Spleen (tissue), 11 donors: ENCODE measurements around the gene ZFYVE27. TPM values are rescaled to one million over a fixed set of nuclear protein-coding genes. Genes with fewer than 3 reads are reported as not detected.

Experiments used
- DNase-seq: peaks from one replicate; pipeline ENCODE4 v3.0.0-alpha.2; 2020
- H3K27ac ChIP-seq, 8 donors: fragments of 200-600 bp; sonication (generic) in 7 of 8; 1 replicate in 4 of 8; 2 replicates in 4 of 8; pipeline versions ENCODE4 v1.5.0 to v1.8.0; 2016 to 2021; ENCODE audit warnings: inconsistent platforms in 4 of 8, mild to moderate bottlenecking in 4 of 8, moderate library complexity in 1 of 8
- H3K27me3 ChIP-seq, 7 donors: fragments of 200-600 bp; sonication (generic) in 6 of 7; replicated peaks in 1 of 7; 1 replicate in 4 of 7; 2 replicates in 3 of 7; pipeline versions ENCODE4 v1.5.0 to v1.8.0; 2016 to 2021; ENCODE audit warnings: inconsistent platforms in 3 of 7, mild to moderate bottlenecking in 1 of 7
- H3K36me3 ChIP-seq, 6 donors: fragments of 200-600 bp; sonication (generic) in 5 of 6; 1 replicate in 4 of 6; 2 replicates in 2 of 6; pipeline versions ENCODE4 v1.5.0 to v1.8.0; 2016 to 2021; ENCODE audit warnings: inconsistent platforms in 2 of 6
- H3K4me1 ChIP-seq, 6 donors: fragments of 200-600 bp; sonication (generic) in 5 of 6; 1 replicate in 3 of 6; 2 replicates in 3 of 6; pipeline versions ENCODE4 v1.5.0 to v1.8.0; 2016 to 2021; ENCODE audit warnings: inconsistent platforms in 3 of 6
- H3K4me3 ChIP-seq, 8 donors: fragments of 200-600 bp; sonication (generic) in 7 of 8; 1 replicate in 4 of 8; 2 replicates in 4 of 8; pipeline versions ENCODE4 v1.5.0 to v1.8.0; 2016 to 2021; ENCODE audit warnings: inconsistent platforms in 4 of 8, mild to moderate bottlenecking in 4 of 8, moderate library complexity in 2 of 8
- H3K9me3 ChIP-seq, 8 donors: fragments of 200-600 bp; sonication (generic) in 7 of 8; 1 replicate in 4 of 8; 2 replicates in 4 of 8; pipeline versions ENCODE4 v1.5.0 to v1.8.0; 2016 to 2021; ENCODE audit warnings: inconsistent platforms in 4 of 8
- CTCF ChIP-seq, 11 experiments: fragments of 200-600 bp in 7 of 11; fragments of 450-650 bp in 4 of 11; sonication (generic) in 4 of 11; IDR thresholded peaks in 8 of 11; conservative IDR thresholded peaks in 3 of 11; 1 replicate in 7 of 11; 2 replicates in 4 of 11; pipeline versions ENCODE4 v1.4.0 to v1.8.0; 2016 to 2021; ENCODE audit warnings: antibody characterized with exemption in 11 of 11, inconsistent platforms in 4 of 11, mild to moderate bottlenecking in 1 of 11
- POLR2A ChIP-seq, 3 donors: fragments of 450-650 bp; IDR thresholded peaks; one replicate each; pipeline ENCODE4 v1.5.1; 2017; ENCODE audit warnings: antibody characterized with exemption in 3 of 3, mild to moderate bottlenecking in 1 of 3
- POLR2AphosphoS5 ChIP-seq, 3 donors: sonication (generic); formaldehyde crosslinking; IDR thresholded peaks; one replicate each; pipeline ENCODE4 v1.5.1; 2017; ENCODE audit warnings: antibody characterized with exemption in 3 of 3
- WGBS, 5 donors: extraction: QIAGEN DNeasy Blood & Tissue Kit in 3 of 5; methylation state at CpG; one replicate each; pipeline versions ENCODE4 v1.1.5 to v1.1.7; 2013 to 2018; 5-methylcytosine and 5-hydroxymethylcytosine counted together
- intact Hi-C: fragments of 100-400 bp; cut with DNase I; formaldehyde crosslinking; loops from one replicate; pipeline ENCODE4 v1.15.0; 2023; ENCODE audit warnings: low total_unique reads
- polyA plus RNA-seq, 3 donors: library from polyadenylated mRNA; stranded (reverse); fragments of 200-250 nt; gene quantifications; one replicate each; pipeline ENCODE4 v1.2.1, GENCODE V29; 2013
- total RNA-seq, 7 donors: library from RNA; depleted of rRNA in 3 of 7; stranded (reverse); fragments of >200 nt in 3 of 7; fragmentation: NEBNext Ultra II Directional in 4 of 7; extraction: Animal tissue kit (Norgen Biotek cat#: 25700) in 4 of 7; gene quantifications; one replicate each; pipeline versions ENCODE4 v1.1.0 to v1.2.1, GENCODE V29; 2016 to 2021
- donor health status: healthy with polysubstance abuse.
- donor health status: DM: no; HTN: no; CAD: no; lungs with moderate emphysema.
- donor health status: DM: no; HTN: no; CAD: no.
- donor health status: Bipolar disorder and iron deficiency.
- donor health status: healthy.
- donor health status: DM: no; HTN: no; CAD: no.
- donor health status: DM: yes; HTN: yes; CAD: no.

The ZFYVE27 gene
- total and polyA plus RNA-seq, 10 donors = 16.8 to 42.2 (median 31.7) TPM

- WGBS, 5 donors = 69 to 100% (median 80%) methylated on average over 1 of the region's 1 CpG
- intact Hi-C loops = no loop called here
- no peak overlapping the region for H3K4me3 ChIP-seq
- H3K9me3 ChIP-seq = peaks cover 0 to 18% (median 12%) of the 10 kb centered on the region in 8 donors
- DNase-seq = no peak
- TF ChIP-seq POLR2A (IDR thresholded peaks at IDR 0.05) = no peak
- TF ChIP-seq CTCF (IDR thresholded peaks at IDR 0.05 in 8 of 11, conservative IDR thresholded peaks at IDR 0.05 in 3 of 11) = no peak
- no peak for TF ChIP-seq POLR2AphosphoS5 (IDR thresholded peaks at IDR 0.05)
- H3K27me3 ChIP-seq = peaks cover 0 to 22% (median 0%) of the 10 kb centered on the region in 7 donors
- H3K4me1 ChIP-seq = peaks cover 0 to 5% (median 0%) of the 10 kb centered on the region in 6 donors
- H3K27ac ChIP-seq = no peak overlapping the region
- no peaks in the 10 kb centered on the region for H3K36me3 ChIP-seq
These were observed 62.2 kb downstream of the ZFYVE27 start for GRCh38 chr10:97798958-97799610.

GRCh38 chr10:97800474-97800873, 63.5 kb downstream of the ZFYVE27 start:
- 64 to 92% (median 87%) methylated on average over 5 to 9 of the region's 9 CpGs for WGBS, 5 donors
- Histone ChIP-seq H3K27ac (no peak overlapping the region), H3K36me3 (no peaks in the 10 kb centered on the region), H3K4me1 (peaks cover 0 to 5% (median 0%) of the 10 kb centered on the region in 6 donors), H3K4me3 (no peak overlapping the region), H3K27me3 (peaks cover 0 to 22% (median 0%) of the 10 kb centered on the region in 7 donors), H3K9me3 (peaks cover 0 to 18% (median 12%) of the 10 kb centered on the region in 8 donors)
- no peak for DNase-seq
- TF ChIP-seq POLR2A (IDR thresholded peaks at IDR 0.05) = no peak
- TF ChIP-seq POLR2AphosphoS5 (IDR thresholded peaks at IDR 0.05) = no peak
- no peak for TF ChIP-seq CTCF (IDR thresholded peaks at IDR 0.05 in 8 of 11, conservative IDR thresholded peaks at IDR 0.05 in 3 of 11)
- intact Hi-C loops = no loop called here

GRCh38 chr10:97801422-97801821, 64.5 kb downstream of the ZFYVE27 start:
- WGBS, 5 donors = 64 to 81% (median 75%) methylated on average over 4 to 5 of the region's 5 CpGs
- Histone ChIP-seq H3K4me1 (peaks cover 0 to 1% (median 0%) of the 10 kb centered on the region in 6 donors), H3K4me3 (no peak overlapping the region), H3K36me3 (no peaks in the 10 kb centered on the region), H3K9me3 (peaks cover 0 to 18% (median 12%) of the 10 kb centered on the region in 8 donors), H3K27me3 (peaks cover 0 to 22% (median 0%) of the 10 kb centered on the region in 7 donors), H3K27ac (no peak overlapping the region)
- intact Hi-C loops = no loop called here
- DNase-seq = no peak
- TF ChIP-seq POLR2A (IDR thresholded peaks at IDR 0.05) (no peak), POLR2AphosphoS5 (IDR thresholded peaks at IDR 0.05) (no peak), CTCF (IDR thresholded peaks at IDR 0.05 in 8 of 11, conservative IDR thresholded peaks at IDR 0.05 in 3 of 11) (no peak)

- Histone ChIP-seq H3K27ac (no peak overlapping the region), H3K4me1 (no peaks in the 10 kb centered on the region), H3K9me3 (no peaks in the 10 kb centered on the region), H3K36me3 (no peaks in the 10 kb centered on the region), H3K27me3 (peaks cover 0 to 11% (median 0%) of the 10 kb centered on the region in 7 donors), H3K4me3 (no peak overlapping the region)
- intact Hi-C loops = no loop called here
- WGBS, 5 donors = 72 to 85% (median 81%) methylated on average over 12 of the region's 12 CpGs
- DNase-seq = no peak
- TF ChIP-seq CTCF (IDR thresholded peaks at IDR 0.05 in 8 of 11, conservative IDR thresholded peaks at IDR 0.05 in 3 of 11) (no peak), POLR2A (IDR thresholded peaks at IDR 0.05) (no peak), POLR2AphosphoS5 (IDR thresholded peaks at IDR 0.05) (no peak)
These were observed 68.4 kb downstream of the ZFYVE27 start for GRCh38 chr10:97805096-97805884.
